D721Med (cell line): ENCODE data around the gene PDLIM1.
"Not testable (repeated sequence)": the region's sequence is repeated elsewhere in the genome, so short reads cannot be mapped to it uniquely, and the experiment has no call there.

Source experiments
- DNase-seq: peaks from one replicate; pipeline ENCODE4 v3.0.0; 2011; ENCODE audit warnings: low spot score; ENCODE audit not compliant: insufficient read length
- FAIRE-seq: peaks from 2 replicates; lab custom pipeline; 2011; peaks lifted over from hg19 to GRCh38; lab: Jason Lieb, UNC
- CTCF ChIP-seq: IDR thresholded peaks from 2 replicates; pipeline ENCODE4 v1.5.1; 2012; ENCODE audit warnings: mild to moderate bottlenecking, control low read depth; ENCODE audit not compliant: insufficient read depth; ENCODE audit errors: missing control alignments

Gene PDLIM1

GRCh38 chr10:95229724-95230627 lies 60.8 kb downstream of the PDLIM1 start:
- TF ChIP-seq CTCF = no peak
- DNase-seq (no peak), FAIRE-seq (no peak)

GRCh38 chr10:95228934-95229723 lies 61.7 kb downstream of the PDLIM1 start:
- not testable (repeated sequence) for FAIRE-seq, DNase-seq

GRCh38 chr10:95225136-95225535 lies 65.7 kb downstream of the PDLIM1 start:
- no peak for TF ChIP-seq CTCF
- no peak for DNase-seq
- no peak for FAIRE-seq

GRCh38 chr10:95221124-95221523 lies 69.7 kb downstream of the PDLIM1 start:
- FAIRE-seq = no peak
- TF ChIP-seq CTCF = no peak
- no peak for DNase-seq

GRCh38 chr10:95220539-95220938 lies 70.3 kb downstream of the PDLIM1 start:
- no peak for TF ChIP-seq CTCF
- FAIRE-seq (no peak), DNase-seq (no peak)

GRCh38 chr10:95217476-95217875 lies 73.3 kb downstream of the PDLIM1 start:
- no peak for FAIRE-seq
- TF ChIP-seq CTCF = no peak

GRCh38 chr10:95214793-95215192 lies 76.0 kb downstream of the PDLIM1 start:
- no peak for DNase-seq
- no peak for FAIRE-seq
- no peak for TF ChIP-seq CTCF

More at GRCh38 chr10:95217476-95217875, 73.3 kb downstream of the PDLIM1 start:
- DNase-seq = no peak
